LHCN-M2 (cell line): ENCODE results near the gene SYCP3. TPM values are rescaled to one million over a fixed set of nuclear protein-coding genes. Genes with fewer than 3 reads are reported as not detected.

Experiments
- DNase-seq: peaks from one replicate; pipeline ENCODE4 v3.0.0-alpha.2; 2012; ENCODE audit warnings: low read depth
- total RNA-seq: library from RNA; depleted of rRNA; stranded (reverse); fragments of >200 nt; gene quantifications from 2 replicates; pipeline ENCODE4 v1.2.3, GENCODE V29; 2014; rRNA removed

Gene SYCP3
- total RNA-seq, 1 experiment from 2014 or later: 0.34 TPM

DNA sequence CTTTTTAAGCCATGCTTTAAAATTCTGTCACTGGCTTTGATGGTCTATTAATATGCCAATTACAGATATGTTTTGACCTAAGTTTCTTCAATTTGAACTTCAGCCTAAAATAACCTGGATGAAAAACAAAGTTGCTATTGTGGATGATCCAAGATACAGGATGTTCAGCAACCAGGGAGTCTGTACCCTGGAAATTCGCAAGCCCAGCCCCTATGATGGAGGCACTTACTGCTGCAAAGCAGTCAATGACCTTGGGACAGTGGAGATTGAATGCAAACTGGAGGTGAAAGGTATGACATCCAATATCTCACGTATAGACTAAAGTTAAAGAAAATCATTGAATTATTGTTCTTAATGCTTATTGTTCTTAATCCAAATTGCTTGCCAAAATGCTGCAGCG lies 59.0 kb downstream of the SYCP3 start:
- DNase-seq: no peak

Other genes starting within 250 kb of the SYCP3 start
- gene MYBPC1, start 144.5 kb downstream of the SYCP3 start, total RNA-seq: not detected in 2 replicates
- gene CHPT1, start 41.8 kb downstream of the SYCP3 start, total RNA-seq: 28.2 and 34.2 TPM in 2 replicates
- gene GNPTAB, start 91.5 kb upstream of the SYCP3 start, total RNA-seq: 16.5 and 18.0 TPM in 2 replicates
- 7.7 and 10.4 TPM in 2 replicates for gene DRAM1, start 138.1 kb upstream of the SYCP3 start, total RNA-seq